Fibroblast of lung (primary cell): Measurements from ENCODE around the gene NTNG1. TPM values are rescaled to one million over a fixed set of nuclear protein-coding genes. Genes with fewer than 3 reads are reported as not detected.

Source experiments
- DNase-seq, 2 donors: peaks; one replicate each; pipeline versions ENCODE4 v3.0.0 to v3.0.0-alpha.2; 2010; ENCODE audit warnings: low read depth in 2 of 2
- H2AFZ ChIP-seq: 2 replicates; pipeline ENCODE4 v1.5.1; 2012; ENCODE audit warnings: low read length, control low read depth, inconsistent platforms
- H3K27ac ChIP-seq: 2 replicates; pipeline ENCODE4 v1.5.1; 2011; ENCODE audit warnings: low read length, control low read depth; ENCODE audit not compliant: insufficient read depth
- H3K27me3 ChIP-seq: 2 replicates; pipeline ENCODE4 v1.5.1; 2011; ENCODE audit warnings: mild to moderate bottlenecking, low read length; ENCODE audit not compliant: control insufficient read depth, insufficient read depth
- H3K36me3 ChIP-seq: 2 replicates; pipeline ENCODE4 v1.5.1; 2011; ENCODE audit warnings: low read length; ENCODE audit not compliant: control insufficient read depth, insufficient read depth
- H3K4me1 ChIP-seq: 2 replicates; pipeline ENCODE4 v1.5.1; 2011; ENCODE audit warnings: low read length; ENCODE audit not compliant: control insufficient read depth, insufficient read depth; ENCODE audit errors: extremely low read depth
- H3K4me2 ChIP-seq: 2 replicates; pipeline ENCODE4 v1.5.1; 2011; ENCODE audit warnings: low read length, control low read depth; ENCODE audit not compliant: insufficient read depth; ENCODE audit errors: extremely low read depth
- H3K4me3 ChIP-seq, 4 experiments: fragments of 200-600 bp in 1 of 4; sonication (generic) in 1 of 4; replicated peaks in 1 of 4; 2 replicates each; pipeline ENCODE4 v1.5.1; 2011 to 2016; ENCODE audit warnings: low read length in 4 of 4, low read depth in 3 of 4, mild to moderate bottlenecking in 3 of 4, control low read depth in 2 of 4, inconsistent platforms in 1 of 4, mixed read lengths in 1 of 4; ENCODE audit not compliant: insufficient read depth in 1 of 4; ENCODE audit errors: control extremely low read depth in 1 of 4
- H3K79me2 ChIP-seq: 2 replicates; pipeline ENCODE4 v1.5.1; 2012; ENCODE audit warnings: mild to moderate bottlenecking, low read length, inconsistent platforms; ENCODE audit not compliant: control insufficient read depth, insufficient read depth
- H3K9ac ChIP-seq: 2 replicates; pipeline ENCODE4 v1.5.1; 2011; ENCODE audit warnings: mild to moderate bottlenecking, low read length, control low read depth; ENCODE audit not compliant: insufficient read depth
- H3K9me3 ChIP-seq: 2 replicates; pipeline ENCODE4 v1.5.1; 2012; ENCODE audit warnings: low read depth, low read length; ENCODE audit not compliant: control insufficient read depth, insufficient read depth
- H4K20me1 ChIP-seq: 2 replicates; pipeline ENCODE4 v1.5.1; 2011; ENCODE audit warnings: low read length; ENCODE audit not compliant: control insufficient read depth, insufficient read depth; ENCODE audit errors: extremely low read depth
- CTCF ChIP-seq, 2 donors: IDR thresholded peaks in 1 of 2; conservative IDR thresholded peaks in 1 of 2; 1 replicate in 1 of 2; 2 replicates in 1 of 2; pipeline ENCODE4 v1.5.1; 2011 to 2012; ENCODE audit warnings: low read length in 2 of 2, control low read depth in 1 of 2, inconsistent platforms in 1 of 2, low read depth in 1 of 2, mild to moderate bottlenecking in 1 of 2
- EZH2 ChIP-seq: IDR thresholded peaks from 2 replicates; pipeline ENCODE4 v1.5.1; 2012; ENCODE audit warnings: low read length, control low read depth, mild to moderate bottlenecking; ENCODE audit errors: missing control alignments
- polyA plus RNA-seq, 2 donors: library from polyadenylated mRNA; depleted of rRNA in 1 of 2; stranded (reverse) in 1 of 2; unstranded in 1 of 2; fragments of >200 nt; gene quantifications; 2 replicates each; pipeline ENCODE4 v1.2.1, GENCODE V29; 2011 to 2012; ENCODE audit warnings: missing spikeins in 1 of 2
- total RNA-seq: library from RNA; depleted of rRNA; stranded (reverse); fragments of >200 nt; gene quantifications from 2 replicates; pipeline ENCODE4 v1.2.1, GENCODE V29; 2014

NTNG1 gene
- total and polyA plus RNA-seq, 2 donors (not counting 1 experiment from before 2014, with no cell fraction given): 0.82 to 8.6 TPM

DNA sequence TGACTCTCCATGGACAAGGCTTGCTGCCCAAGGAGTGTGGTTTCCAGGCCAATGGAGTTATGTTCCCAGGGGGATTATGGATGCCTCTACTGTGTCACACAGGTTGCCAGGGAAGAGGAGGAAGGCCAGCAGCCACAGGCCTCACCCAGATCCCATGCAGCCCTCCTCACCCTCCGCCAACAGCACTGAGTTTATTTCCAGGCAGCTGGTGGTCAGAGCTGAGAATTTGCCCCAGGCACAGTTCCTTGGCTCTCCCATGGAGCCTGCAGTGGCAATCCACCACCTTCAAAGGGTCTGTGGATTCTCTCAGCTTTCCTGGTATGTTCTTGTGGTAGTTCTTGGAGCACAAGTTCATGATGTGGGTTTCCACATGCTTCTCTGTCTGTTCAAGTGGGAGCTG lies 79.2 kb downstream of the NTNG1 start:
- Histone ChIP-seq H3K27me3 (no peaks in the 10 kb centered on the region), H3K9me3 (no peaks in the 10 kb centered on the region), H2AFZ (no peak overlapping the region), H3K79me2 (no peaks in the 10 kb centered on the region), H3K4me3 (no peak overlapping the region), H3K27ac (no peak overlapping the region), H4K20me1 (no peaks in the 10 kb centered on the region), H3K4me1 (no peaks in the 10 kb centered on the region), H3K9ac (no peak overlapping the region), H3K36me3 (no peaks in the 10 kb centered on the region), H3K4me2 (no peak overlapping the region)
- DNase-seq: peak in 1 of 2 donors; percentile 61
- TF ChIP-seq CTCF (conservative IDR thresholded peaks at IDR 0.05 in 1 of 2, IDR thresholded peaks at IDR 0.05 in 1 of 2; ENCODE audit: low read depth in 1 of 2, low read length in 2 of 2): no peak
- TF ChIP-seq EZH2: no peak

- Histone ChIP-seq H3K36me3 (no peaks in the 10 kb centered on the region), H3K9ac (no peak overlapping the region), H3K9me3 (no peaks in the 10 kb centered on the region)
These were observed 84.9 kb downstream of the NTNG1 start for GRCh38 chr1:107225706-107226105.

GRCh38 chr1:107228704-107229371 lies 88.0 kb downstream of the NTNG1 start:
- no peaks in the 10 kb centered on the region for H4K20me1 ChIP-seq
- TF ChIP-seq EZH2 (no peak), CTCF (conservative IDR thresholded peaks at IDR 0.05 in 1 of 2, IDR thresholded peaks at IDR 0.05 in 1 of 2; ENCODE audit: low read depth in 1 of 2, low read length in 2 of 2) (no peak)
- no peaks in the 10 kb centered on the region for H3K79me2 ChIP-seq
- no peak overlapping the region for H3K4me2 ChIP-seq
- no peaks in the 10 kb centered on the region for H3K36me3 ChIP-seq
- H3K4me1 ChIP-seq: no peaks in the 10 kb centered on the region
- no peak overlapping the region for H3K9ac ChIP-seq
- H3K27ac ChIP-seq: no peak overlapping the region
- H3K4me3 ChIP-seq: no peak overlapping the region
- H3K9me3 ChIP-seq: no peaks in the 10 kb centered on the region
- peak in 1 of 2 donors; percentile 67 for DNase-seq
- no peak overlapping the region for H2AFZ ChIP-seq
- no peaks in the 10 kb centered on the region for H3K27me3 ChIP-seq

More at GRCh38 chr1:107225706-107226105, 84.9 kb downstream of the NTNG1 start:
- Histone ChIP-seq H3K27ac (no peak overlapping the region), H3K27me3 (no peaks in the 10 kb centered on the region), H3K4me3 (no peak overlapping the region), H3K79me2 (no peaks in the 10 kb centered on the region), H2AFZ (no peak overlapping the region), H3K4me2 (no peak overlapping the region), H4K20me1 (no peaks in the 10 kb centered on the region), H3K4me1 (no peaks in the 10 kb centered on the region)
- DNase-seq: no peak
- TF ChIP-seq EZH2: no peak
- TF ChIP-seq CTCF (conservative IDR thresholded peaks at IDR 0.05 in 1 of 2, IDR thresholded peaks at IDR 0.05 in 1 of 2; ENCODE audit: low read depth in 1 of 2, low read length in 2 of 2): no peak
